HCT116 (cell line): ENCODE data around the gene ADAMTS14. TPM values are rescaled to one million over a fixed set of nuclear protein-coding genes. Genes with fewer than 3 reads are reported as not detected.

Experiments used
- ATAC-seq: fragments of 200-7000 bp; cut with Tn5 transposase; 2 replicates; pipeline ENCODE4 v1.9.1; 2020; ENCODE audit warnings: mild to moderate bottlenecking, moderate library complexity
- BruUV-seq: library from RNA; stranded (reverse); fragments of 400-500 nt; replicated peaks from 2 replicates; lab custom pipeline; 2021; lab: Mats Ljungman, UMichigan
- CTCF ChIA-PET: fragments of 300-600 bp; sonication (Branson Sonifier 250); formaldehyde crosslinking; loops from one replicate; lab custom pipeline; 2021; ENCODE audit warnings: antibody characterized with exemption; lab: Charles Lee
- POLR2A ChIA-PET: fragments of 300-600, 350-600 bp; sonication (Branson Sonifier 250); formaldehyde crosslinking; loops from one replicate; lab custom pipeline; 2021; ENCODE audit warnings: antibody characterized with exemption; lab: Charles Lee
- RAD21 ChIA-PET, 2 experiments: fragments of 300-600 bp; sonication (Branson Sonifier 250); formaldehyde crosslinking; loops; one replicate each; lab custom pipeline; 2023; ENCODE audit warnings: low total read pairs in 2 of 2; ENCODE audit not compliant: uncharacterized antibody in 2 of 2, unreplicated experiment in 2 of 2, low non-redundant PET in 1 of 2; lab: Charles Lee
- DNase-seq: peaks from one replicate; pipeline ENCODE4 v3.0.0-alpha.2; 2010; ENCODE audit warnings: low read depth, low spot score
- H2AFZ ChIP-seq: fragments of 200-600 bp; shearing (Covaris generic), sonication (generic); 2 replicates; pipeline ENCODE4 v1.6.1; 2017; ENCODE audit warnings: low read depth, mixed run types, mixed read lengths, antibody characterized with exemption, low read length; ENCODE audit not compliant: poor library complexity, severe bottlenecking
- H3K27ac ChIP-seq: 2 replicates; pipeline ENCODE4 v1.5.1; 2012; ENCODE audit warnings: low read depth, low read length
- H3K27me3 ChIP-seq: fragments of 200-600 bp; sonication (generic); 2 replicates; pipeline ENCODE4 v1.6.1; 2016; ENCODE audit warnings: mixed run types, low read length, mixed read lengths; ENCODE audit not compliant: insufficient read depth
- H3K36me3 ChIP-seq, 2 experiments: fragments of 200-500 bp in 1 of 2; fragments of 200-600 bp in 1 of 2; sonication (Bioruptor generic) in 1 of 2; sonication (generic) in 1 of 2; 2 replicates each; pipeline versions ENCODE4 v1.5.1 to v1.6.1; 2014 to 2016; ENCODE audit warnings: low read length in 2 of 2, inconsistent platforms in 1 of 2, mixed read lengths in 1 of 2, mixed run types in 1 of 2; ENCODE audit not compliant: insufficient read depth in 2 of 2, control insufficient read depth in 1 of 2
- H3K4me1 ChIP-seq, 2 experiments: fragments of 200-600 bp in 1 of 2; sonication (generic) in 1 of 2; 2 replicates each; pipeline versions ENCODE4 v1.5.1 to v1.6.1; 2012 to 2017; ENCODE audit warnings: low read length in 2 of 2, inconsistent platforms in 1 of 2, mild to moderate bottlenecking in 1 of 2, mixed read lengths in 1 of 2, mixed run types in 1 of 2, moderate library complexity in 1 of 2; ENCODE audit not compliant: insufficient read depth in 2 of 2, control insufficient read depth in 1 of 2
- H3K4me2 ChIP-seq: fragments of 200-600 bp; sonication (generic); 2 replicates; pipeline ENCODE4 v1.6.1; 2017; ENCODE audit warnings: mixed run types, low read length, mixed read lengths
- H3K4me3 ChIP-seq, 2 experiments: fragments of 200-600 bp in 1 of 2; sonication (generic) in 1 of 2; replicated peaks in 1 of 2; 2 replicates each; pipeline ENCODE4 v1.5.1; 2011 to 2016; ENCODE audit warnings: low read length in 2 of 2, control low read depth in 1 of 2, low read depth in 1 of 2, mild to moderate bottlenecking in 1 of 2, mixed read lengths in 1 of 2, mixed run types in 1 of 2
- H3K79me2 ChIP-seq: fragments of 200-600 bp; sonication (generic); 2 replicates; pipeline ENCODE4 v1.6.1; 2017; ENCODE audit warnings: mild to moderate bottlenecking, mixed run types, low read length, moderate library complexity, mixed read lengths; ENCODE audit not compliant: insufficient read depth
- H3K9ac ChIP-seq: fragments of 200-600 bp; sonication (generic); 2 replicates; pipeline ENCODE4 v1.6.1; 2016; ENCODE audit warnings: low read length, mixed read lengths
- H3K9me2 ChIP-seq: fragments of 200-600 bp; sonication (generic), shearing (Covaris generic); 2 replicates; pipeline ENCODE4 v1.6.1; 2017; ENCODE audit warnings: mixed run types, mild to moderate bottlenecking, moderate library complexity; ENCODE audit not compliant: insufficient read depth
- H3K9me3 ChIP-seq, 2 experiments: fragments of 200-500 bp in 1 of 2; fragments of 200-600 bp in 1 of 2; sonication (Bioruptor generic) in 1 of 2; sonication (generic) in 1 of 2; 2 replicates each; pipeline ENCODE4 v1.6.1; 2014 to 2017; ENCODE audit warnings: low read length in 2 of 2, mixed read lengths in 2 of 2, inconsistent platforms in 1 of 2, low read depth in 1 of 2, mild to moderate bottlenecking in 1 of 2, mixed run types in 1 of 2, moderate library complexity in 1 of 2; ENCODE audit not compliant: control insufficient read depth in 1 of 2, insufficient read depth in 1 of 2
- H4K20me1 ChIP-seq: fragments of 200-600 bp; sonication (generic), shearing (Covaris generic); 2 replicates; pipeline ENCODE4 v1.6.1; 2017; ENCODE audit warnings: mixed run types, mild to moderate bottlenecking, moderate library complexity; ENCODE audit not compliant: insufficient read depth
- ATF3 ChIP-seq: IDR thresholded peaks from 2 replicates; pipeline ENCODE4 v1.6.1; 2012
- CBX3 ChIP-seq: IDR thresholded peaks from 2 replicates; pipeline ENCODE4 v1.6.1; 2012; ENCODE audit warnings: low read depth
- CEBPB ChIP-seq: IDR thresholded peaks from 2 replicates; pipeline ENCODE4 v1.6.1; 2012; ENCODE audit warnings: low read depth
- CTCF ChIP-seq, 3 experiments: fragments of 200-600 bp in 1 of 3; sonication (generic) in 1 of 3; IDR thresholded peaks in 2 of 3; conservative IDR thresholded peaks in 1 of 3; 2 replicates each; pipeline ENCODE4 v1.5.1; 2012 to 2017; ENCODE audit warnings: low read depth in 2 of 3, low read length in 2 of 3, antibody characterized with exemption in 1 of 3, borderline replicate concordance in 1 of 3, control low read depth in 1 of 3, mild to moderate bottlenecking in 1 of 3, mixed read lengths in 1 of 3, mixed run types in 1 of 3, moderate library complexity in 1 of 3; ENCODE audit not compliant: insufficient read depth in 1 of 3
- EGR1 ChIP-seq: IDR thresholded peaks from 2 replicates; pipeline ENCODE4 v1.6.1; 2012; ENCODE audit warnings: low read depth
- EZH2phosphoT487 ChIP-seq: fragments of 200-600 bp; IDR thresholded peaks from 2 replicates; pipeline ENCODE4 v1.6.1; 2018; ENCODE audit warnings: antibody characterized with exemption, borderline replicate concordance
- FOSL1 ChIP-seq: IDR thresholded peaks from 2 replicates; pipeline ENCODE4 v1.6.1; 2012; ENCODE audit warnings: low read depth
- JUND ChIP-seq: IDR thresholded peaks from 2 replicates; pipeline ENCODE4 v1.6.1; 2012
- MAX ChIP-seq: IDR thresholded peaks from 2 replicates; pipeline ENCODE4 v1.6.1; 2012
- POLR2A ChIP-seq: IDR thresholded peaks from 2 replicates; pipeline ENCODE4 v1.7.0; 2011; ENCODE audit warnings: borderline replicate concordance; ENCODE audit not compliant: insufficient read depth, insufficient read length; ENCODE audit errors: extremely low read depth
- POLR2AphosphoS5 ChIP-seq: IDR thresholded peaks from 2 replicates; pipeline ENCODE4 v1.6.1; 2011; ENCODE audit warnings: mild to moderate bottlenecking, low read depth, low read length, moderate library complexity
- RAD21 ChIP-seq: IDR thresholded peaks from 2 replicates; pipeline ENCODE4 v1.6.1; 2012; ENCODE audit warnings: low read depth, mild to moderate bottlenecking
- REST ChIP-seq: IDR thresholded peaks from 2 replicates; pipeline ENCODE4 v1.6.1; 2012; ENCODE audit warnings: low read depth
- SIN3A ChIP-seq: IDR thresholded peaks from 2 replicates; pipeline ENCODE4 v1.6.1; 2012; ENCODE audit warnings: low read depth
- YY1 ChIP-seq: IDR thresholded peaks from 2 replicates; pipeline ENCODE4 v1.6.1; 2011; ENCODE audit warnings: low read length, low read depth, moderate library complexity, mild to moderate bottlenecking; ENCODE audit not compliant: insufficient replicate concordance; ENCODE audit errors: extremely low read depth
- ZBTB33 ChIP-seq: IDR thresholded peaks from 2 replicates; pipeline ENCODE4 v1.6.1; 2011; ENCODE audit warnings: mild to moderate bottlenecking, low read length, moderate library complexity; ENCODE audit not compliant: insufficient replicate concordance; ENCODE audit errors: extremely low read depth
- ZFX ChIP-seq: fragments of 450-650 bp; IDR thresholded peaks from 2 replicates; pipeline ENCODE4 v1.6.1; 2017
- ZNF274 ChIP-seq: fragments of 200-500 bp; sonication (Bioruptor generic); IDR thresholded peaks from 2 replicates; pipeline ENCODE4 v1.6.1; 2014; ENCODE audit warnings: mild to moderate bottlenecking, low read depth, low read length, inconsistent platforms
- intact Hi-C: fragments of 100-400 bp; cut with micrococcal nuclease; formaldehyde crosslinking; loops from 2 replicates; pipeline ENCODE4 v1.10.0; 2022
- total RNA-seq: library from RNA; stranded (reverse); gene quantifications from one replicate; pipeline ENCODE4 v1.2.1, GENCODE V29; 2021; ENCODE audit not compliant: unreplicated experiment

Gene ADAMTS14
- total RNA-seq, 1 experiment from 2014 or later: 13.2 TPM

- H4K20me1 ChIP-seq: no peaks in the 10 kb centered on the region
- ChIA-PET CTCF (no interaction called here), POLR2A (no interaction called here)
These were observed 27.4 kb downstream of the ADAMTS14 start for GRCh38 chr10:70699659-70700174.

More at GRCh38 chr10:70699659-70700174, 27.4 kb downstream of the ADAMTS14 start:
- H3K27me3 ChIP-seq: no peaks in the 10 kb centered on the region
- DNase-seq: no peak
- H3K9ac ChIP-seq: no peak overlapping the region
- no peak for TF ChIP-seq REST
- no peak for TF ChIP-seq JUND
- TF ChIP-seq ZBTB33: no peak
- TF ChIP-seq POLR2AphosphoS5: no peak
- TF ChIP-seq ZFX: no peak
- no peak for TF ChIP-seq POLR2A
- no peak for TF ChIP-seq EGR1
- TF ChIP-seq ZNF274: no peak
- TF ChIP-seq CBX3: no peak
- TF ChIP-seq YY1: no peak
- TF ChIP-seq CEBPB: no peak
- TF ChIP-seq FOSL1: no peak
- TF ChIP-seq MAX: no peak; the same call in 1 of the 2 replicates
- TF ChIP-seq RAD21: no peak
- TF ChIP-seq EZH2phosphoT487: no peak
- no peak for TF ChIP-seq SIN3A
- no peak for TF ChIP-seq ATF3
- TF ChIP-seq CTCF (IDR thresholded peaks at IDR 0.05 in 2 of 3, conservative IDR thresholded peaks at IDR 0.05 in 1 of 3; ENCODE audit: borderline replicate concordance in 1 of 3, insufficient read depth in 1 of 3, low read depth in 2 of 3, low read length in 2 of 3): no peak
- RAD21 ChIA-PET: no interaction called here
- ATAC-seq: peak; percentile 82
- peak overlapping the region; percentile 37 for H3K4me2 ChIP-seq
- intact Hi-C loops: no loop called here
- H3K36me3 ChIP-seq: peaks cover 3 to 15% of the 10 kb centered on the region in 2 experiments; a peak in 1 of 4 replicates
- no TSS peak for BruUV-seq
- H3K9me2 ChIP-seq: no peaks in the 10 kb centered on the region
- no peak overlapping the region for H2AFZ ChIP-seq
- peaks cover 13% of the 10 kb centered on the region; the same call in 1 of the 2 replicates for H3K79me2 ChIP-seq
- H3K9me3 ChIP-seq: no peaks in the 10 kb centered on the region
- H3K4me3 ChIP-seq: no peak overlapping the region
- H3K4me1 ChIP-seq: peaks cover 9 to 34% of the 10 kb centered on the region in 2 experiments
- peak overlapping the region; percentile 34; the same call in 1 of the 2 replicates for H3K27ac ChIP-seq
